Caco-2 (cell line): ENCODE results near the gene DYNC1H1. TPM values are rescaled to one million over a fixed set of nuclear protein-coding genes. Genes with fewer than 3 reads are reported as not detected.

Source experiments
- BruUV-seq: library from RNA; stranded (reverse); fragments of 400-500 nt; replicated peaks from 2 replicates; lab custom pipeline; 2021; lab: Mats Ljungman, UMichigan
- CTCF ChIA-PET: fragments of 300-600 bp; sonication (Branson Sonifier 250); formaldehyde crosslinking; loops from one replicate; lab custom pipeline; 2022; ENCODE audit warnings: antibody characterized with exemption; lab: Charles Lee
- POLR2A ChIA-PET: fragments of 300-600 bp; sonication (Branson Sonifier 250); formaldehyde crosslinking; loops from one replicate; lab custom pipeline; 2022; ENCODE audit warnings: antibody characterized with exemption; lab: Charles Lee
- DNase-seq, 2 experiments: peaks; one replicate each; pipeline versions ENCODE4 v3.0.0 to v3.0.0-alpha.2; 2020 to 2022
- H3K27me3 ChIP-seq: replicated peaks from 2 replicates; pipeline ENCODE4 v1.6.0; 2011; ENCODE audit warnings: low read length; ENCODE audit not compliant: control insufficient read depth, insufficient read depth
- H3K36me3 ChIP-seq: 2 replicates; pipeline ENCODE4 v1.5.1; 2011; ENCODE audit warnings: low read length; ENCODE audit not compliant: control insufficient read depth, insufficient read depth
- H3K4me1 ChIP-seq: fragments of 250-450 bp; sonication (Bioruptor Pico); 2 replicates; pipeline ENCODE4 v1.5.1; 2020; ENCODE audit warnings: mild to moderate bottlenecking
- H3K4me3 ChIP-seq: 2 replicates; pipeline ENCODE4 v1.5.1; 2011; ENCODE audit warnings: low read depth, mild to moderate bottlenecking, control low read depth, low read length
- H3K9me3 ChIP-seq: fragments of 250-450 bp; sonication (Bioruptor Pico); 2 replicates; pipeline ENCODE4 v1.5.1; 2020; ENCODE audit warnings: mild to moderate bottlenecking, moderate library complexity
- H3K27ac Mint-ChIP-seq: one replicate; pipeline ENCODE4 v1.8.0; 2022; ENCODE audit warnings: mixed read lengths; ENCODE audit not compliant: unreplicated experiment
- H3K27me3 Mint-ChIP-seq: one replicate; pipeline ENCODE4 v1.8.0; 2022; ENCODE audit warnings: mixed read lengths; ENCODE audit not compliant: insufficient read depth, unreplicated experiment
- H3K36me3 Mint-ChIP-seq: one replicate; pipeline ENCODE4 v1.8.0; 2022; ENCODE audit warnings: mild to moderate bottlenecking, mixed read lengths; ENCODE audit not compliant: insufficient read depth, unreplicated experiment
- H3K4me1 Mint-ChIP-seq: one replicate; pipeline ENCODE4 v1.8.0; 2022; ENCODE audit warnings: low read depth, mixed read lengths; ENCODE audit not compliant: unreplicated experiment
- H3K4me3 Mint-ChIP-seq: one replicate; pipeline ENCODE4 v1.8.0; 2022; ENCODE audit warnings: mild to moderate bottlenecking, moderate library complexity, mixed read lengths; ENCODE audit not compliant: unreplicated experiment
- H3K9me3 Mint-ChIP-seq: one replicate; pipeline ENCODE4 v1.8.0; 2022; ENCODE audit warnings: mixed read lengths; ENCODE audit not compliant: unreplicated experiment
- CTCF ChIP-seq, 2 experiments: fragments of 200-600 bp in 1 of 2; IDR thresholded peaks; 1 replicate in 1 of 2; 2 replicates in 1 of 2; pipeline versions ENCODE4 v1.5.1 to v1.8.0; 2011 to 2022; ENCODE audit warnings: antibody characterized with exemption in 1 of 2, control low read depth in 1 of 2, inconsistent platforms in 1 of 2, low read depth in 1 of 2, low read length in 1 of 2, mild to moderate bottlenecking in 1 of 2, moderate library complexity in 1 of 2; ENCODE audit not compliant: insufficient read depth in 1 of 2, severe bottlenecking in 1 of 2, unreplicated experiment in 1 of 2
- intact Hi-C: fragments of 100-400 bp; cut with micrococcal nuclease; formaldehyde crosslinking; loops from one replicate; pipeline ENCODE4 v1.10.0; 2022; ENCODE audit not compliant: unreplicated experiment
- total RNA-seq: library from RNA; stranded (reverse); gene quantifications from 2 replicates; pipeline ENCODE4 v1.2.3, GENCODE V29; 2022

DYNC1H1 gene
- total RNA-seq, 1 experiment from 2014 or later, result 351 TPM

GRCh38 chr14:102096569-102097188 lies 132.3 kb downstream of the DYNC1H1 start:
- H3K27ac Mint-ChIP-seq, result peak overlapping the region; percentile 49
- TF ChIP-seq CTCF (IDR thresholded peaks at IDR 0.05; ENCODE audit: insufficient read depth in 1 of 2, low read depth in 1 of 2, low read length in 1 of 2, severe bottlenecking in 1 of 2, unreplicated experiment in 1 of 2), result peak; percentile 58 to 86
- peaks cover 8% of the 10 kb centered on the region for H3K36me3 Mint-ChIP-seq
- Histone ChIP-seq H3K4me1 (peaks cover 36% of the 10 kb centered on the region), H3K36me3 (no peaks in the 10 kb centered on the region), H3K9me3 (no peaks in the 10 kb centered on the region), H3K4me3 (no peak overlapping the region), H3K27me3 (no peaks in the 10 kb centered on the region)
- no peaks in the 10 kb centered on the region for H3K9me3 Mint-ChIP-seq
- ChIA-PET POLR2A (interaction anchor here (0.7 to 1.1 kb wide), 3 partner anchors 9 to 220 kb away, joined by 5 read pairs; no protein-coding TSS in a partner anchor), CTCF (interaction anchor here (0.7 to 2.0 kb wide), 9 partner anchors 30 to 389 kb away, joined by 3 to 26 read pairs (median 4); no protein-coding TSS in a partner anchor)
- peak; percentile 80 to 87 for DNase-seq
- no TSS peak for BruUV-seq
- H3K4me1 Mint-ChIP-seq, result peaks cover 16% of the 10 kb centered on the region
- H3K4me3 Mint-ChIP-seq, result peak overlapping the region; percentile 62
- H3K27me3 Mint-ChIP-seq, result no peaks in the 10 kb centered on the region
- intact Hi-C loops, result loop anchor here (1.0 to 2.0 kb wide), 7 partner anchors 9 to 389 kb away; partner anchors contain the start of genes HSP90AA1 and WDR20

DNA sequence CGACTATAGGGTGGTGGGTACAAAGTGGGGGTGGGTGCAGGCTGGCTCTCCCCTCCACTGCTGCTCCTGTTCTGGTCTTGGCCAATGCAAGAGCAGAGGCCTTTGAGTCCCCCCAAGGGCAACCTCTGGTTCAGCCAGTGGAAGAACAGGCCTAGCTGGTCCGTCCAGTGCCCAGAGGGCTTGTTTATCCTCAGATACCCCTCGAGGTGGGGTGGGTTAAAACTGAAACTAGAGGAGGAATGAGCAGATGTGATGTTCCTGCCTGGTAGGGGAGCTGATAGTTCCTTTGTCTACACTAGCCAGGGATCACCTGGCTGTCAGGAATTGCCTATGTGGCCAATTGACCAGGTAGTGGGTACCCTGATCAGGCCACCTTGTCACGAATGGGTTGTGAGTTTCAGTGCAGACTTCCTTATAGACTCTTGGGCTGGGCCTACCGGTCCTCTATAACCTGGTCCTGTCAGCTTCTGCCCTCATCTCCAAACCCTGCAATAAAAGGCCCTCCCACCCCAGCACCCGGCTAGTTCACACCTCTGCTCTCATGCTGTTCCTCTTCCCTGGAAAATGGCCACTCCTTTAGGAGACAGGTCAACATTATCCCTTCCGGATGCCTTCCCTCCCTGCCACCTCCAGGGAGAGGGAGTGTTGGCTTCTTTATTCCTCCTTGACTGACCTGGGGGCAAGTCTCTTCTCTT lies 133.2 kb downstream of the DYNC1H1 start:
- ChIA-PET CTCF (interaction anchor here (0.6 to 2.3 kb wide), 4 partner anchors 41 to 390 kb away, joined by 3 to 24 read pairs (median 8); no protein-coding TSS in a partner anchor), POLR2A (interaction anchor here (1.0 kb wide), 1 partner anchor 10 kb away, joined by 5 read pairs; no protein-coding TSS in a partner anchor)
- Histone ChIP-seq H3K4me1 (peaks cover 36% of the 10 kb centered on the region), H3K9me3 (no peaks in the 10 kb centered on the region), H3K36me3 (no peaks in the 10 kb centered on the region), H3K27me3 (no peaks in the 10 kb centered on the region), H3K4me3 (no peak overlapping the region)
- BruUV-seq, result no TSS peak
- peak; percentile 86 to 89 for DNase-seq
- Mint-ChIP-seq H3K27ac (peak overlapping the region; percentile 49), H3K4me1 (peaks cover 16% of the 10 kb centered on the region), H3K36me3 (peaks cover 8% of the 10 kb centered on the region), H3K4me3 (no peak overlapping the region), H3K9me3 (no peaks in the 10 kb centered on the region), H3K27me3 (no peaks in the 10 kb centered on the region)
- TF ChIP-seq CTCF (IDR thresholded peaks at IDR 0.05; ENCODE audit: insufficient read depth in 1 of 2, low read depth in 1 of 2, low read length in 1 of 2, severe bottlenecking in 1 of 2, unreplicated experiment in 1 of 2), result no peak
- intact Hi-C loops, result loop anchor here (1.0 to 2.0 kb wide), 3 partner anchors 42 to 217 kb away; partner anchors contain the start of gene WDR20

DNA sequence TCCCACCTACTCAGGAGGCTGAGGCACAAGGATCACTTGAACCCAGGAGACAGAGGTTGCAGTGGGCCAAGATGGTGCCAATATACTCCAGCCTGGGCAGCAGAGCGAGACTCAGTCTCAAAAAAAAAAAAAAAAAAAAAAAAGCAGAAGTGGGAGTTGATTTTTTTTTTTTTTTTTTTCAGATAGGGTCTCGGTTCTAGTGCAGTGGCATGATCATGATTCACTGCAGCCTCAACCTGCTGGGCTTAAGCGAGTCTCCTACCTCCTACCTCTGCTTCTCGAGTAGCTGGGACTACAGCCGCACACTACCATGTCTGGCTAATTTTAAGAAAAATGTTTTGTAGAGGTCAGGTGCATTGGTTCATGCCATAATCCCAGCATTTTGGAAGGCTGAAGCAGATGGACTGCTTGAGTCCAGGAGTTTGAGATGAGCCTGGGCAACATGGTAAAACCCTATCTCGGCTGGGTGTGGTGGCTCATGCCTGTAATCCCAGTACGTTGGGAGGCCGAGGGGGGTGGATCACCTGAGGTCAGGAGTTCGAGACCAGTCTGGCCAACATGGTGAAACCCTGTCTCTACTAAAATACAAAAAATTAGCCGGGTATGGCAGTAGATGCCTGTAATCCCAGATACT lies 138.8 kb downstream of the DYNC1H1 start:
- CTCF ChIA-PET, result no interaction called here
- H3K36me3 ChIP-seq, result no peaks in the 10 kb centered on the region
- Mint-ChIP-seq H3K4me1 (no peaks in the 10 kb centered on the region), H3K4me3 (no peak overlapping the region), H3K27me3 (no peaks in the 10 kb centered on the region), H3K9me3 (no peaks in the 10 kb centered on the region), H3K27ac (no peak overlapping the region), H3K36me3 (no peaks in the 10 kb centered on the region)
- no peaks in the 10 kb centered on the region for H3K9me3 ChIP-seq
- POLR2A ChIA-PET, result no interaction called here
- no peak overlapping the region for H3K4me3 ChIP-seq
- DNase-seq, result no peak
- H3K27me3 ChIP-seq, result no peaks in the 10 kb centered on the region
- no peak for TF ChIP-seq CTCF (IDR thresholded peaks at IDR 0.05; ENCODE audit: insufficient read depth in 1 of 2, low read depth in 1 of 2, low read length in 1 of 2, severe bottlenecking in 1 of 2, unreplicated experiment in 1 of 2)
- intact Hi-C loops, result no loop called here
- BruUV-seq, result no TSS peak
- H3K4me1 ChIP-seq, result peaks cover 6% of the 10 kb centered on the region
